K562 (cell line): ENCODE results near the gene CORIN.

Source experiments
- CBX2 ChIP-seq: fragments of 200-600 bp; sonication (generic); IDR thresholded peaks from one replicate; pipeline ENCODE4 v1.6.1; 2012; ENCODE audit warnings: mild to moderate bottlenecking, low read length, inconsistent platforms; ENCODE audit not compliant: insufficient read depth, poor library complexity, severe bottlenecking
- CTCF ChIP-seq, 3 experiments: IDR thresholded peaks in 2 of 3; conservative IDR thresholded peaks in 1 of 3; 2 replicates each; pipeline ENCODE4 v1.5.1; 2011 to 2012; ENCODE audit warnings: low read length in 3 of 3, mild to moderate bottlenecking in 3 of 3, control low read depth in 2 of 3, improper control_type of control experiment in 1 of 3, inconsistent platforms in 1 of 3, low read depth in 1 of 3, mixed read lengths in 1 of 3, moderate library complexity in 1 of 3; ENCODE audit not compliant: insufficient read depth in 2 of 3
- POLR2AphosphoS5 ChIP-seq: IDR thresholded peaks from 2 replicates; pipeline ENCODE4 v1.6.1; 2011; ENCODE audit warnings: mild to moderate bottlenecking, low read depth, low read length, moderate library complexity; ENCODE audit not compliant: control insufficient read depth, insufficient read depth
- SMARCE1 ChIP-seq: fragments of 450-650 bp; IDR thresholded peaks from 2 replicates; pipeline ENCODE4 v1.7.1; 2016; ENCODE audit warnings: mild to moderate bottlenecking
- TF ChIP-seq, protein P1 (sequence below): sonication (generic); formaldehyde crosslinking; IDR thresholded peaks from 2 replicates; pipeline ENCODE4 v1.9.0; 2022; ENCODE audit warnings: mild to moderate bottlenecking, missing genetic modification reagents

- TF ChIP-seq POLR2AphosphoS5 = no peak
- no peak for TF ChIP-seq CBX2
- TF ChIP-seq, protein P1, sequence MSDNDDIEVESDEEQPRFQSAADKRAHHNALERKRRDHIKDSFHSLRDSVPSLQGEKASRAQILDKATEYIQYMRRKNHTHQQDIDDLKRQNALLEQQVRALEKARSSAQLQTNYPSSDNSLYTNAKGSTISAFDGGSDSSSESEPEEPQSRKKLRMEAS (CRISPR knock-in tag) = no peak
- no peak for TF ChIP-seq SMARCE1
- no peak for TF ChIP-seq CTCF (IDR thresholded peaks at IDR 0.05 in 2 of 3, conservative IDR thresholded peaks at IDR 0.05 in 1 of 3; ENCODE audit: insufficient read depth in 2 of 3, low read depth in 1 of 3, low read length in 3 of 3)
Measured at GRCh38 chr4:47848041-47848440, 10.2 kb upstream of the CORIN start.
